ENCODE measurements around the gene CELA2A. TPM values are rescaled to one million over a fixed set of nuclear protein-coding genes. Genes with fewer than 3 reads are reported as not detected.

CELA2A gene
- not detected for polyA plus RNA-seq

DNA sequence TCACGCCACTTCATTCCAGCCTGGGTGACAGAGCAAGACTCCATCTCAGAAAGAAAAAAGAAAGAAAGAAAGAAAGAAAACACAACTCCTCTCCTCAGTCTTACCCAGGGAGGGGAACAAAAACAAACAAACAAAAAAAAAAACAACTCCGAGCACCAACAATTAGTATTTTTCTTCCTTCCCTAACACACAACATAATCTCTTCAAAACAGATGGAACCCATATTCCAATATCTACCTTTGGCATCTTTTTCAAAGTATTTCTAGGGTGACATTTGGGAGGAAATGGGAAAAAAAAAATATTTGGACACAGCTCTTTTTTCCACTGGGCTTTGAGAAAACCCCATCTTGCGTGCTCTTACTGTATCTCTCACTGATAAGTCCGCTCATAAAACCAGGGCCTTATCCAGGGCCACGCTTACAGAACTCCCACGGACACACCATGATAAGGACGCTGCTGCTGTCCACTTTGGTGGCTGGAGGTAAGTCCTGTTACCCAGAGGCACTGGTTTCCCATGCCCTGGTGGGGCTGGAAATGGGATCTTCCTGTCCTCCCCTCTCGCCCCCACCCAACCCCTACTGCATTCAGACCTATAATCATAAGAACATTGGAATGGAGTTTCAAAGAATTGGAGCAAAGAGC is at the start of gene CELA2A:
Gene CELA2A, plus strand, starts transcription at position 420 of the 642 bp plus-strand sequence. Its CDS starts 22 bp downstream, at position 442.
- Mint-ChIP-seq H3K9me3 (no peaks in the 10 kb centered on the region), H3K27ac (no peak within 1 kb of the TSS), H3K27me3 (ENCODE audit: low read depth in 3 of 3) (peaks cover 0 to 6% (median 2%) of the 10 kb centered on the region in 3 donors), H3K4me1 (no peaks in the 10 kb centered on the region), H3K36me3 (no peaks in the 10 kb centered on the region), H3K4me3 (no peak within 1 kb of the TSS)
- DNase-seq, result no peak

DNA sequence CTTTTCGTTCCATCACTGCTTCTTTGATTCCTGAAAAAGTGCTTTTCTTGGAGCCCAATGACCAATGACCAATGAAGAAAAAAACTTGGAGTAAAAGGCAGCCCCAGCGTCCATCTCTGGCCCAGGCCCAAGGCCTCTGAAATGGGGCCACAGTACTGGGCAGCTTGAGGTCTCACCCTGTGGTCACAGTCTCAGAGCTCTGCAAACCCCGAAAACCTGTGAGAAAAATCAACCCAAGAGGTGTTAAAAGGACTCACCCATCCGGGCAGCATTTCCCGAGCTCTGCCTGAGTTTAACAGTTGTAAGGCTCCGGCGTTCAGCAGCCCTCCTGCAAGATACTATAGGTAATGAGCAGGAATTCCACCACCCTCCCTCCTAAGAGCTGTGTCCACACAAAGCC is 49.0 kb upstream of the CELA2A start:
- no peaks in the 10 kb centered on the region for H3K9me3 Mint-ChIP-seq
- H3K4me1 Mint-ChIP-seq, result peaks cover 74 to 79% of the 10 kb centered on the region in 2 donors
- H3K27me3 Mint-ChIP-seq (ENCODE audit: low read depth in 3 of 3), result peaks cover 43 to 50% (median 45%) of the 10 kb centered on the region in 3 donors
- peak; percentile 84 for DNase-seq
- peak overlapping the region; percentile 91 to 100 (median 96) for H3K4me3 Mint-ChIP-seq
- H3K36me3 Mint-ChIP-seq, result peaks cover 11 to 22% (median 21%) of the 10 kb centered on the region in 3 donors
- peak overlapping the region; percentile 97 to 100 (median 100) for H3K27ac Mint-ChIP-seq

DNA sequence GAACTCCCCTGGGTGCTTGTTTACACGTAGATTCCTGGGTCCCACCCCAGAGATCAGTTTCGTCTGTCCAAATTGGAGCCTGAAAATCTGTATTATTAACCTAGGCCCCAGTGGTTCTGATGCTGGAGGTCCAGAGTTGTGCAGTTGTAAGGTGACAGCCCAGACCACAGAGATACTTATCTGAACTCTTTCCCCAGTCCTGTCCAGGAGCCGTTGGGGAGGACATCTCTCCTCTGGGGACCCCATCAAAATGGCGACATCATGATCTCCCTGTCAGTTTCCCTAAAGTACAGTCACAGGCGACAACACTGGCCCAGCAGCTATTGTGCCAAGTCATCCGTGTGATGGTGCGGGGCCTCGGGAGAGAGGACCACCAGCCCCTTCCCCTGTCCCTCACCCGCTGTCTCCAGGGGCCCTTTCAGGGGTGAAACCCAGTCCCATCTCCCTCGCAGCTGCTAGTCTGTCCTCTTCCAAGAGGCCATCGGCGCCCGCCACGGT is 47.6 kb upstream of the CELA2A start:
- DNase-seq, result no peak
- Mint-ChIP-seq H3K4me1 (peaks cover 74 to 79% of the 10 kb centered on the region in 2 donors), H3K27ac (peak overlapping the region; percentile 97 to 100 (median 100)), H3K36me3 (peaks cover 18 to 29% (median 20%) of the 10 kb centered on the region in 3 donors), H3K9me3 (no peaks in the 10 kb centered on the region), H3K4me3 (peak overlapping the region; percentile 91 to 100 (median 96)), H3K27me3 (ENCODE audit: low read depth in 3 of 3) (peaks cover 46 to 56% (median 55%) of the 10 kb centered on the region in 3 donors)

DNA sequence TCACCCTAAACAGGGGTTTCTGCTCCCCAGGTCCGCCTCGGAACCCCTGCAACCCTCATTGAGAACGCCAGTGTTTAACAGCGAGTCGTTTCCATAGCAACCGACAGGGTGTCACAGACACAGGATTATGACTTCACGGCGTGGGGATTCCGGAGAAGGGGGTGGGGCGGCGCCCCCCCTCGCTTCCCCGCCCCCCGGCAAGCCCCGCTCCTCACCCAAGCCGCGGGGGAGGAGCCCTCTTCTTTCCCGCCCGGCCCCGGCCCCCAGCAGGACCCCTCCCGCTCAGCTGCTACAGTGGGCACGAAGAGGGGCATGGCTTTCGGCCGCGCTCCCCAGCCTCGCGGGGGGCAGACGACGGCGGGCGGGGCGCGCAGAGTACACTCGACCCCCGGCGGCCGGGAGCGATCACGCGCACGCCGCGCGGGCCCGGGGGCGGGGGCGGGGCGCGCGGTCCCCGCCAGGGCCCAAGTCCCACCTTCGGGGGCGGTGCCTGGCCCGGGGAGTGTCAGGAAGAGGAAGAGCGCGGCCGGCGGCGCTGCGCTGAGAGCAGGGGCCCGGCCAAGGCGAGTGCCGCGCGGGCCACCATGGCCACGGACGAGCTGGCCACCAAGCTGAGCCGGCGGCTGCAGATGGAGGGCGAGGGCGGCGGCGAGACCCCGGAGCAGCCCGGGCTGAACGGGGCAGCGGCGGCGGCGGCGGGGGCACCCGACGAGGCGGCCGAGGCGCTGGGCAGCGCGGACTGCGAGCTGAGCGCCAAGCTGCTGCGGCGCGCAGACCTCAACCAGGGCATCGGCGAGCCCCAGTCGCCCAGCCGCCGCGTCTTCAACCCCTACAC is 46.9 kb upstream of the CELA2A start, which contains the start of gene EFHD2:
Gene EFHD2, plus strand, starts transcription at position 501 of the 835 bp plus-strand sequence. Its CDS starts 84 bp downstream, at position 585.
- peak; percentile 90 to 93 (median 93) for DNase-seq
- peak within 1 kb of the TSS; percentile 97 to 100 (median 100) for H3K27ac Mint-ChIP-seq
- peaks cover 20 to 36% (median 25%) of the 10 kb centered on the region in 3 donors for H3K36me3 Mint-ChIP-seq
- peaks cover 50 to 62% (median 56%) of the 10 kb centered on the region in 3 donors for H3K27me3 Mint-ChIP-seq (ENCODE audit: low read depth in 3 of 3)
- peaks cover 75 to 79% of the 10 kb centered on the region in 2 donors for H3K4me1 Mint-ChIP-seq
- no peaks in the 10 kb centered on the region for H3K9me3 Mint-ChIP-seq
- H3K4me3 Mint-ChIP-seq, result peak within 1 kb of the TSS; percentile 96 to 100 (median 97)

DNA sequence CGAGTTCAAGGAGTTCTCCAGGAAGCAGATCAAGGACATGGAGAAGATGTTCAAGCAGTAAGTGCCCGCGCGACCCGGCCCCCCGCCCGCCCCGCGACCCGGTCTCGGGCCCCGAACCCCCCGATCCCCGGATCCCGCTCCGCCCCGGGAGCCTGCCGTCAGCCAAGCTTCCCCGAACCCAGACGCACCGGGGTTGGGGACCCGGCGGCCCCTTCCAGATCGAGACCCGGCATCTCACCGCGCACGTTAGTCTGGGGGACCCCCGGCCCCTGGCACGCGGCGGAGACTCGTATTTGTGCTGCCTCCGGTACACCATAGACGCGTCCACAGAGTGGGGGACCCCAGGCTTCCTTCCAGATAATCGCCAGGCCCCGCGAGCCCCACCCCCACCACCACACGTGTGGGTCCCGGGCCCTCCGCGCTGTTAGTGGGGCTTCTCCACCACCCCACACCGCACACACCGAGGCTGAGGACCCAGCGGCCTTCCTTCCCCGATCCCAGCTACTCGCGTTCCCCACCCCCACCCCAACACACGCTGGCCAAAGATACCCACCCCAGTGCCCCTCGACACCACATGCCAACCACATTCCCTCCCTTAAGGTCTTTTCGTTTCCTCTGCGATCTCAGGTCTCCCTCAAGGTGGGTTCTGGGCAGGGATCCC is 46.2 kb upstream of the CELA2A start:
- peaks cover 77 to 79% of the 10 kb centered on the region in 2 donors for H3K4me1 Mint-ChIP-seq
- DNase-seq, result peak; percentile 64 to 75 (median 68)
- H3K9me3 Mint-ChIP-seq, result no peaks in the 10 kb centered on the region
- peaks cover 57 to 63% (median 60%) of the 10 kb centered on the region in 3 donors for H3K27me3 Mint-ChIP-seq (ENCODE audit: low read depth in 3 of 3)
- H3K36me3 Mint-ChIP-seq, result peaks cover 24 to 41% (median 29%) of the 10 kb centered on the region in 3 donors
- H3K4me3 Mint-ChIP-seq, result peak overlapping the region; percentile 96 to 100 (median 97)
- H3K27ac Mint-ChIP-seq, result peak overlapping the region; percentile 97 to 100 (median 100)

DNA sequence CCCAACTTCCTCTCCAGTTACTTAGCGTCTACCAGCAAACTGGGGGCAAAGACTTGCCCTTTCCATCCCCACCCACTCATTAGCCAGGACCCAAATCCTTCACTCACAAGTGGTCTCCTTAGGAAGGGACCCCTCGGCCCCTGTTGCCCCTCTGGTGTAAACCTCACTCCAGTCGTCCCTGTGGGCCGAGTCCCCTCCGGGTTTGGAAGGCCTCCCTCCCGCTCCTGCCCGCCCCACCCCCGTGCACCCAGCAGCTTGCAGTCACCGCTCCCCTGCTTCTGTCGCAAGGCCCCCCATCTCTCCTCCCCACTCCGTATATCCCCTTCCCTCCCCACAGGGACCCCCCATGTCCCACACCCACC is 45.7 kb upstream of the CELA2A start:
- Mint-ChIP-seq H3K9me3 (no peaks in the 10 kb centered on the region), H3K36me3 (peaks cover 24 to 46% (median 30%) of the 10 kb centered on the region in 3 donors), H3K4me1 (peaks cover 77 to 79% of the 10 kb centered on the region in 2 donors), H3K27me3 (ENCODE audit: low read depth in 3 of 3) (peaks cover 58 to 65% (median 58%) of the 10 kb centered on the region in 3 donors), H3K27ac (peak overlapping the region; percentile 97 to 100 (median 100)), H3K4me3 (peak overlapping the region; percentile 96 to 100 (median 97))
- no peak for DNase-seq

DNA sequence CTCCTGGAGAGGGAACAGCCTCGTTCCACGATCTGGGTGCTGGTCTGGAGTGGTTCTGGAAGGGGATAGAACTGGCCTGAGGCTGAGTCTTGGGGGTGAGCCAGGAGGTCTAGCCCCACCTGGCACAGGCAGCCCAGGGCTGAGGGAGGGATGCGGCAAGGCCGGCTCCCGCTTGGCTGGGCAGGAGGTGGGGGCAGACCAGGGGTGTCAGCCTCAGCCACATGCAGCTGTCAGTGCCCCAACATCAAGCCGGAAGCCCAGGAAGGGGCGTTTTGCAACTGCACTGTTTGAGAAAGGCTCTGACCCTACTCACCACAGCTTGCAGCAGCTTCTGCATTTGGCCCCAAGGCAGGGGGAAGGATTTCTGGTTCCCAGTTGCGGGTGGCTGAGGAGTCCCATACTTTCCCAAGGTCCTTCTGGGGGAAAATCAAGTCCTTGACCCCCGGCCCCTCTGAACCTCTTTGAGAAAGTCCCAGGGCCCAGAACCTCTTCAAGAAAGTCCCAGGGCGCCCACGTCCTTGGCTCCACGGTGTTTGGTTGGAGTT is 44.9 kb upstream of the CELA2A start:
- Mint-ChIP-seq H3K27ac (peak overlapping the region; percentile 97 to 100 (median 100)), H3K4me3 (peak overlapping the region; percentile 96 to 100 (median 97)), H3K27me3 (ENCODE audit: low read depth in 3 of 3) (peaks cover 64 to 73% (median 65%) of the 10 kb centered on the region in 3 donors), H3K36me3 (peaks cover 30 to 54% (median 37%) of the 10 kb centered on the region in 3 donors), H3K9me3 (no peaks in the 10 kb centered on the region), H3K4me1 (peaks cover 77 to 79% of the 10 kb centered on the region in 2 donors)
- DNase-seq, result peak; percentile 88 to 90 (median 89)

DNA sequence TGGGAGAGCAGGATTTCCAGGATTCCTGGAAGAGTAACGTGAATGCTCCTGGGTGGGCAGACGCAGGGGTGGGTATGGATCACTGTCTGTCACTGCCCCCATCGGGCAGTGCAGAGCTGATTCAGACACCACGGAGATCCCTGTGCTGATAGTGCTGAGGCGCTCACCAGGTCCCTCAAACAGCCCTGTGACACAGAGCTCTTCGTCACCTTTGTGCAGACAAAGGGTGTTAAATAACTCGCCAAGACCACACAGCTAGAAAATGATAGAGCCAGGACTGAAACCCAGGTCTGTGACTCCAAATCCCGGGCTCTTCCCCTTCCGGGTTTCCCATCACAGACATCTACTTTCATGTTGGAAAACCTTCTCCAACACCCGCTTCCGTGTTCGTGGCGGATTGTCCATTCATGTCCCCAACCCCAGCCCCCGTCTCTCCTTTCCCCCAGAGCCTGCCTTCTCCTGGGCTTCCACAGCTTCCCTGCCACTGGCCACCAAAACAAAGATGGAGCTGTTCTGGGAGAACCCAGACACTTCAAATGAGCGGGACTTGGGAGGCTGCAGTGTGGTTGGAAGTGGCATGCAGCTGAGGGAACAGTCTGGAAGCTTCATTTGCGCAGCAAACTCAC is 44.2 kb upstream of the CELA2A start:
- peaks cover 77 to 79% of the 10 kb centered on the region in 2 donors for H3K4me1 Mint-ChIP-seq
- peaks cover 65 to 74% (median 66%) of the 10 kb centered on the region in 3 donors for H3K27me3 Mint-ChIP-seq (ENCODE audit: low read depth in 3 of 3)
- H3K4me3 Mint-ChIP-seq, result peak overlapping the region; percentile 96 to 100 (median 97)
- no peaks in the 10 kb centered on the region for H3K9me3 Mint-ChIP-seq
- H3K36me3 Mint-ChIP-seq, result peaks cover 31 to 58% (median 39%) of the 10 kb centered on the region in 3 donors
- DNase-seq, result peak; percentile 84 to 88 (median 87)
- H3K27ac Mint-ChIP-seq, result peak overlapping the region; percentile 97 to 100 (median 100)

DNA sequence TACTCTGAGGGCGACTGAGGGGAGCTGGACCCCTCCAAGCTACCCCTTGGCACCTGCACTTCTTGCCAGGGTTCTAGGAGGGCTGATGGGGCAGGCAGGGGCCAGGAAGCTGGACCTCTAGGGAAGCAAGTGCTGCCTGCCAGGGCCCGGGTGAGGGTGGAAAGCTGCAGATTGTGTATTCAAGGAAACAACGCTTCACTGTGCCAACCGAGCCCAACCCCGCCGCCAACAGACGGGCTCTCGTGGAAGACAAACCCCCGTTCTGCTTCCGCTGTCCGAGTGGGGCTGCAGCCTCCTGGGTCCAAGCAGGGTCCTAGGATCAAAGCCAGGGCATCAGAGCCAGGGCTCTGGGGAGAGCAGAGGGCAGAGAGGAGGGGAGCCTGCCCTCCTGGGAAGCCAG is 43.7 kb upstream of the CELA2A start:
- Mint-ChIP-seq H3K27me3 (ENCODE audit: low read depth in 3 of 3) (peaks cover 66 to 74% (median 66%) of the 10 kb centered on the region in 3 donors), H3K4me1 (peaks cover 77 to 79% of the 10 kb centered on the region in 2 donors), H3K4me3 (peak overlapping the region; percentile 96 to 100 (median 97)), H3K36me3 (peaks cover 31 to 58% (median 39%) of the 10 kb centered on the region in 3 donors), H3K27ac (peak overlapping the region; percentile 97 to 100 (median 100)), H3K9me3 (no peaks in the 10 kb centered on the region)
- peak in 1 of 3 donors; percentile 21 for DNase-seq

DNA sequence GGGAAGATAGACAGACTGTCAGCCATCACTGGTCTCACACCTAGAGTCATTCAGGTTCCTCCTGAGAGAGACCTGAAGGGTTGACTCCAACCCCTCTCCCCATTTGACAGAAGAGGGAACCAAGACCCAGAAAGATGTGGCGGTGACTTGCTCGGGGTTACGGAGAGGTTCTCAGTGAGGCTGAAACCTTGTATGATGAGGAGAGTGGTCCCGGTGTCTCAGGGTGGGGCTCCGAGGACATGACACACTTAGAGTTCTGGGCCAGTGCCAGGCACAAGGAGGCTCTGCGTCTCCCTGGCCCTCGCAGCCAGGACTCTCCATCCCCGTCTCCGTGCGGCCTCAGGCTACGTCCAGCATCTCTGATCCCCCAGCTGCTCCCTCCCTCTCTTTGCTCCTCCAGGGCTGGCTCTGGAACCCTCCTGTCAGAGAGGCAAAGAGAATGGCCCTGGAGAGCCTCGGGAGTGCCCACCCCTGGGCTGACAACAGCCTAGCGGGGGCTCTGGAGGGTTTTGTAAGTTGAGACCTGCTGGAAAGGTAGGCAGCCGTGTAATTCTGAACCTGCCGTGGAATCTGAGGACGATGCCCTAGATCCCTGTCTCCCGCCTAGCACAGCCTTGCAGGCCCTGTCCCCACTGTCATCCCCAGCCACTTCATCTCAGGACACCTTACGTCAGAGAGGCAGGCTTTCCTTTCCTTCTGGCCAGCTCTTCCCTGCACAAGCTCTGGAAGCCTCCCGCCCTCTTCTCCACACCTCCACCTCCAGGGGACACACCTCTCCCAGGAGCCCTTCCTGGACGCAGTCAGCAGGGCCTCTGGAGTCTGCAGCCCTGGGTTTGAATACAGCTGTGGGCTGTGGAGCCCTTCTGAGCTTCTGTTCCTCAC is 42.7 kb upstream of the CELA2A start:
- H3K27ac Mint-ChIP-seq, result peak overlapping the region; percentile 97 to 100 (median 100)
- H3K4me3 Mint-ChIP-seq, result peak overlapping the region; percentile 96 to 100 (median 97)
- DNase-seq, result peak in 2 of 3 donors; percentile 18 to 19
- H3K9me3 Mint-ChIP-seq, result no peaks in the 10 kb centered on the region
- peaks cover 76 to 77% of the 10 kb centered on the region in 2 donors for H3K4me1 Mint-ChIP-seq
- peaks cover 31 to 58% (median 42%) of the 10 kb centered on the region in 3 donors for H3K36me3 Mint-ChIP-seq
- H3K27me3 Mint-ChIP-seq (ENCODE audit: low read depth in 3 of 3), result peaks cover 63 to 81% (median 71%) of the 10 kb centered on the region in 3 donors

DNA sequence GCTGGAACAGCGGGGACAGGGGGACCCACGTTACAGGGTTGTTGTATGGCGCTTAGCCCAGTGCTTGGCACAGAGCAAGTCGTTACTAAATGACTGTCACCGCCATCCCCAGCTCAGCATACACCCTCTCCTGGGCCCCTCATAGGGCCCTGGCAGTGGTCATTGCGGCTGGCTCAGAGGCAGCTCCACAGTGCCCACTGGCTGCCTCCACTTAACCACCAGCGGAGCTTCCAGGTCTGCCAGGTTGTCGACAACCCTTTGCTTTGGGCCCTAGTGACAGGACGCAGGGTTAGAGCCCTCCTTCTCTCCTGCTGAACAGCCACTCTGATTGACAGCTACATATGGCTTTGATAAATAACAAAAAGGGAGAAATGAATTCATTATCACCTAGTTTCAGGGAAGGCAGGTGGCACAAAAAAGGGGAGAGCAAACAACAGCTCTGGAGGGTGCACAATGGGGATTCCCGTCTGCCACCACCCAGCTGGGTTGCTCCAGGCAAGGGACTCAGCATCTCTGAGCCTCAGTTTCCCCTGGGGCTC is 42.0 kb upstream of the CELA2A start:
- no peaks in the 10 kb centered on the region for H3K9me3 Mint-ChIP-seq
- peak overlapping the region; percentile 97 to 100 (median 100) for H3K27ac Mint-ChIP-seq
- H3K4me3 Mint-ChIP-seq, result peak overlapping the region; percentile 96 to 100 (median 97)
- peaks cover 31 to 58% (median 43%) of the 10 kb centered on the region in 3 donors for H3K36me3 Mint-ChIP-seq
- peaks cover 76 to 79% of the 10 kb centered on the region in 2 donors for H3K4me1 Mint-ChIP-seq
- H3K27me3 Mint-ChIP-seq (ENCODE audit: low read depth in 3 of 3), result peaks cover 56 to 79% (median 65%) of the 10 kb centered on the region in 3 donors
- peak in 2 of 3 donors; percentile 26 to 52 for DNase-seq

Measured in immature natural killer cell (primary cell).